DOHH2 (cell line): ENCODE measurements around the gene FREM1.

Experiments used
- EZH2phosphoT487 ChIP-seq: fragments of 200-600 bp; sonication (generic); IDR thresholded peaks from 2 replicates; pipeline ENCODE4 v1.6.1; 2017; ENCODE audit warnings: borderline replicate concordance, mild to moderate bottlenecking, antibody characterized with exemption, low read length, moderate library complexity, mixed read lengths
- TF ChIP-seq, protein P1 (sequence below): fragments of 200-600 bp; sonication (generic); IDR thresholded peaks from one replicate; pipeline ENCODE4 v1.5.1; 2014; ENCODE audit warnings: antibody characterized with exemption, mild to moderate bottlenecking, low read depth, low read length; ENCODE audit not compliant: poor library complexity, severe bottlenecking

DNA sequence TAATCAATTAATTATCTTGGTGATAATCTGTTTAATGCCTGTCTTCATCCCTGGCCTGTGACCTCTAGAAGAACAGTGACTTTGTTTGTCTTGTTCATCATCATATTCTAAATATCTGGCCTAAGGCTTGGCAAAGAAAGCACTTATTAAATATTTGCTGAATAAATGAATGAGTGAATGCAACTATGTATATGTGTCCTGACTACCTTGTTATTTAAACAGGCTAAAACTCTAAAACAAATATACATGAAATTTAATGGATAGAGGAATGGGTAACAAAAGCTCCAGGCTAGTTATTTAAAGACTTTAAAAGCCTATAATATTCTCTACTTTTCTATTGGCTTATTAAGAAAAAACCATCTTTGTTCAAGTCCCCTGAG is 96.0 kb downstream of the FREM1 start:
- TF ChIP-seq, protein P1, sequence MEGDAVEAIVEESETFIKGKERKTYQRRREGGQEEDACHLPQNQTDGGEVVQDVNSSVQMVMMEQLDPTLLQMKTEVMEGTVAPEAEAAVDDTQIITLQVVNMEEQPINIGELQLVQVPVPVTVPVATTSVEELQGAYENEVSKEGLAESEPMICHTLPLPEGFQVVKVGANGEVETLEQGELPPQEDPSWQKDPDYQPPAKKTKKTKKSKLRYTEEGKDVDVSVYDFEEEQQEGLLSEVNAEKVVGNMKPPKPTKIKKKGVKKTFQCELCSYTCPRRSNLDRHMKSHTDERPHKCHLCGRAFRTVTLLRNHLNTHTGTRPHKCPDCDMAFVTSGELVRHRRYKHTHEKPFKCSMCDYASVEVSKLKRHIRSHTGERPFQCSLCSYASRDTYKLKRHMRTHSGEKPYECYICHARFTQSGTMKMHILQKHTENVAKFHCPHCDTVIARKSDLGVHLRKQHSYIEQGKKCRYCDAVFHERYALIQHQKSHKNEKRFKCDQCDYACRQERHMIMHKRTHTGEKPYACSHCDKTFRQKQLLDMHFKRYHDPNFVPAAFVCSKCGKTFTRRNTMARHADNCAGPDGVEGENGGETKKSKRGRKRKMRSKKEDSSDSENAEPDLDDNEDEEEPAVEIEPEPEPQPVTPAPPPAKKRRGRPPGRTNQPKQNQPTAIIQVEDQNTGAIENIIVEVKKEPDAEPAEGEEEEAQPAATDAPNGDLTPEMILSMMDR: no peak
- no peak for TF ChIP-seq EZH2phosphoT487
